GM18858 (cell line): ENCODE data around the gene OS9.

Source experiments
- ATAC-seq: cut with Tn5 transposase; IDR thresholded peaks from one replicate; pipeline ENCODE4 v1.9.1; 2021; ENCODE audit not compliant: unreplicated experiment

OS9 gene

GRCh38 chr12:57735952-57736740 lies 42.2 kb downstream of the OS9 start:
- no peak for ATAC-seq

- no peak for ATAC-seq
Observed at GRCh38 chr12:57736741-57737466, 43.0 kb downstream of the OS9 start.

- no peak for ATAC-seq
Observed at GRCh38 chr12:57737467-57738460, 43.8 kb downstream of the OS9 start.

GRCh38 chr12:57738661-57739237 lies 44.8 kb downstream of the OS9 start, which contains the start of gene AGAP2:
TSS of gene AGAP2 (minus strand) at chr12:57738742. CDS start at chr12:57738246, 496 bp downstream.
- ATAC-seq: no peak

- no peak for ATAC-seq
Observed at GRCh38 chr12:57739387-57739786, 45.5 kb downstream of the OS9 start.

GRCh38 chr12:57739914-57740538 lies 46.1 kb downstream of the OS9 start:
- ATAC-seq: no peak

- peak; percentile 64 for ATAC-seq
Observed at GRCh38 chr12:57740656-57741412, 46.9 kb downstream of the OS9 start.

- ATAC-seq: no peak
Observed at GRCh38 chr12:57741413-57741789, 47.5 kb downstream of the OS9 start.

- peak; percentile 49 for ATAC-seq
Observed at GRCh38 chr12:57741844-57742738, 48.2 kb downstream of the OS9 start.

- ATAC-seq: no peak
Observed at GRCh38 chr12:57743769-57744168, 49.8 kb downstream of the OS9 start.

- peak; percentile 5 for ATAC-seq
Observed at GRCh38 chr12:57744194-57744776, 50.4 kb downstream of the OS9 start.

- ATAC-seq: peak; percentile 60
Observed at GRCh38 chr12:57744777-57745484, 51.0 kb downstream of the OS9 start, which contains the start of gene TSPAN31. TSS of gene TSPAN31 (plus strand) at chr12:57745039. CDS start at chr12:57745155, 116 bp downstream.

- ATAC-seq: no peak
Observed at GRCh38 chr12:57745485-57745881, 51.6 kb downstream of the OS9 start.

- ATAC-seq: no peak
Observed at GRCh38 chr12:57746025-57746424, 52.1 kb downstream of the OS9 start.

GRCh38 chr12:57749061-57749460 lies 55.1 kb downstream of the OS9 start:
- no peak for ATAC-seq

- no peak for ATAC-seq
Observed at GRCh38 chr12:57750561-57751431, 56.9 kb downstream of the OS9 start.

GRCh38 chr12:57751432-57751787 lies 57.5 kb downstream of the OS9 start:
- ATAC-seq: no peak
